ENCODE data around the gene ITGA11.
"Not testable (repeated sequence)": the region's sequence is repeated elsewhere in the genome, so short reads cannot be mapped to it uniquely, and the experiment has no call there.

Gene ITGA11

GRCh38 chr15:68425428-68426060, 6.4 kb downstream of the ITGA11 start:
- DNase-seq (ENCODE audit: low read depth): no peak

DNA sequence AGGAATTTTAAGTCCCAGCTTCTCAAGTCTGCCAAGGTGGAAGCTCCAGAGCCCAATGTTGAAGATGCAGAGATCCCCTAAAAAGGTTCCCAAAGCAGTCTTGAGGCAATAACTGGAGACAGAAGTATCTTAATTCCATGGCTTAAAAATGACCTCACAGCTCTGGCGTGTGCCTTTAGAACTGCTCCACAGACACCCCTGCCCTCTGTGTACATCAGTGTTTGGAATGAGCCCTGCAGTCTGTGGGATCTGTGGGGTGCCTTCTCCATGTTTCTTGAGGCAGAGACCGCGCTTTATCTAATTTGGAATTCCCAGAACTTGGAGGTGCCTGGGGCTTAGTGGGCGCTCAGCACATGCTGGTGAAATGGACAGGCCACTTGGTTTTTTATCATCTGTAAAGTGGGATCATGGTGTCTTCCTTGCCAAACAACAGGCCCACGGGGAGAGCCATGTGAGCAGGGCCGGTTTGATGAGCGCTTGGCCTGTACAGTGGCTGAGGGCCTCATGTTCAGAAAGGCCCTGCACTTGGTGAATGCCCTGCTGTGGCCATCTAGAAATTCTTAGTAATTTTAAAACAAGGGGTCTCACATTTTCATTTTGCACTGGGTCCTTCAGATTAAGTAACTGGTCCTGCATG, 7.1 kb downstream of the ITGA11 start:
- no peak for DNase-seq (ENCODE audit: low read depth)

GRCh38 chr15:68423359-68424296, 8.3 kb downstream of the ITGA11 start:
- no peak for DNase-seq (ENCODE audit: low read depth)

DNA sequence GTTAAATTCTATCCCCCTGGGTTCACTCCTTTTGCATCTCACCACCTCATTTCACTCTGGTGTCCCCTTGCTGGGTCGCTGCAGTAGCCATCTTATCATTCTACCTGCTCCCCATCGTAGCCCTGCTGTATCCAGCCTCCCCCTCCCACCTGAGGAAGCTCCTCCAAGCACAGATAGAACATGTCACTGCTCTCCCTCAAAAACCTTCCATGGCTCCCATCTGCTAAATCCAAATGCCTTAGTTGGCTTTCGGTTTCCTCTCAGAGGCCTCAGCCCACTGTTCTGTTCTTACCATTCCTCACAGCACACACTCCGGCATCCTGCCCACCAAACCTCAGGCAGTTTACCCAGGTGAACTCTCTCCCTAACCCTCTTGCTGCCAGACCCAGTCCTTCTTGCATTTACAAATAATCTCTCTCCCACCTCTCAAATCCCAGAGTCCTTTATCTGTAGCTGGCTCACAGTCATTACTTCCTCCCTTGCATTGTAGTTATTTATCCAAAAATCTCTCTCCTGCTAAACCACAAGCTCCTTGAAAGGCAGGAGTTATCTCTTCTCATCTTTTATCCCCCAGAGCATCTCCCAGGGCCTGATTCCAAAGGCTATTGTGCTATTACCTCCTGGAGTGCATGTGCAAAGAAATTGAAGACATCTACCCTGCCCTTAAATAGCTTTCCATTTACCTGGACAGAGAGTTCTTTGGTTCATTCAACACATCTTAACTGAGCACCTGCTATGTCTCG, 9.4 kb downstream of the ITGA11 start:
- DNase-seq (ENCODE audit: low read depth): not testable (repeated sequence)

- DNase-seq (ENCODE audit: low read depth): no peak
Observed at GRCh38 chr15:68421798-68422402, 10.1 kb downstream of the ITGA11 start.

GRCh38 chr15:68421115-68421551, 10.8 kb downstream of the ITGA11 start:
- DNase-seq (ENCODE audit: low read depth): no peak

DNA sequence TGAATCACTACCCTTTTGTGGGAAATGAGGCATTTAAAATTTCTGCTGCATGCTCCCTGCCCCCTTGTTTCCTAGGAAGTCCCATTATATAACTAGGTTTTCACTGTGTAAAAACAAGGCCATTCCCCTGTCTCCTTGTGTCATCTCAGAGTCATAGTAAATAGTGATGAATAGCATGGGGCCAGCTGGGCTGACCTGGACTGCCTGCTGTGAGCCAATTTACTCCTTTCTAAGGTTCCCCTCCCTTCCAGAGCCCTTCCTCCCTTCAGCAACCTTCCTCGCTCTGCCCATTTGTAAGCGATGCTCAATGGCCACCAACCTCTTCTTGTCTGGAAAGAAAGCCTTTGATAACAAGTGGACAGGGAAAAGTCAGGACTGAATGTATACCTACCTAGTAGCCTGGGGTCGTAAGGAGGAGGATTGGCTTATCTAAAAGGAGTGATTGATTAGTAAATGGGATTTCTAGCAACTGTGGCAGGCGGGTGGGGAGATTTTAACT, 11.7 kb downstream of the ITGA11 start:
- DNase-seq (ENCODE audit: low read depth): no peak

- no peak for DNase-seq (ENCODE audit: low read depth)
Observed at GRCh38 chr15:68419301-68420175, 12.4 kb downstream of the ITGA11 start.

DNA sequence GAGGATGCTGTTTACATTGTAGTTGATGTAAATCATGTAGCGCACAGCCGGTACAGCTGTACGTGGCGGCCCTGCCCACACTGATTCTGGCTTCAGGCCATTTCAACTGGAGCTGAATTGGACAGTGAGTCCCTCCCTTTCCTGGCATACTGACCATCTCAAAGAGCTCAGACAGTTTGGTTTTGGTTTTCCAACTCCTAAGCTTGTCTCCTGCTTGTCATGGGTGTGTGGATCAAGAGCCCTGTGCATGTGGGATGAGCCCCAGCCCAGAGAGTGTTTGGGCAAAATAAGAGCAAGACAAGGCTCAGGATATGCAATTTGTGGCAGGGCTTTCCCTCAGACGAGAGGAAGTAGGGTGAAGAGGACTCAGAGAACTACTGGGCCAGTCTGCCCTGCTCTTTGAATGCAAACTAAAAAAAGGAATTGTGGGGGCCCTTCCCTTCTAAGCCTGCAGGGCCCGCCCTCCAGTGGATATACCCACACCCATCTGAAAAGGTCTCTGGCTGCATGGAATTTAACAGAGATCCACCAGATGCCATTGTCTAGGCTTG, 13.3 kb downstream of the ITGA11 start:
- DNase-seq (ENCODE audit: low read depth): no peak

- no peak for DNase-seq (ENCODE audit: low read depth)
Observed at GRCh38 chr15:68417897-68418296, 14.1 kb downstream of the ITGA11 start.

GRCh38 chr15:68417051-68417450, 14.9 kb downstream of the ITGA11 start:
- DNase-seq (ENCODE audit: low read depth): no peak

DNA sequence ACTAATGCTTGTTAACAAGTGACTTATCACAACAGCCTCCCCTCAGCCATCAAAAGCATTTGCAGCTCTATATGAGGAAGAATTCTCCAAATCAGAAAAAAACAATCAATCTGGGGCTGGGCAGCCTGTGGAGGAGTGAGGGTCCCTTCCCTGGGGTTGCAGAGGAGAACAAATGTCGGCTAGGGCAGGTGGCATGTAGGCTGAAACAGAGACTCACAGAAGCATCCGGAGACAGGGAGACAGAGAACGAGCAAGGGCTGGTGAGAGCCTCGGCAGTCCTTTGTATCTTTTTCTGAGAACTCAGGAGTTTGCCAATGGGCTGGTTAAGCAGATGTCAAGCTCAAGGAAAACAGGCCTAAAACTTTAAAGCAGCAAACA, 15.8 kb downstream of the ITGA11 start:
- DNase-seq (ENCODE audit: low read depth): no peak

DNA sequence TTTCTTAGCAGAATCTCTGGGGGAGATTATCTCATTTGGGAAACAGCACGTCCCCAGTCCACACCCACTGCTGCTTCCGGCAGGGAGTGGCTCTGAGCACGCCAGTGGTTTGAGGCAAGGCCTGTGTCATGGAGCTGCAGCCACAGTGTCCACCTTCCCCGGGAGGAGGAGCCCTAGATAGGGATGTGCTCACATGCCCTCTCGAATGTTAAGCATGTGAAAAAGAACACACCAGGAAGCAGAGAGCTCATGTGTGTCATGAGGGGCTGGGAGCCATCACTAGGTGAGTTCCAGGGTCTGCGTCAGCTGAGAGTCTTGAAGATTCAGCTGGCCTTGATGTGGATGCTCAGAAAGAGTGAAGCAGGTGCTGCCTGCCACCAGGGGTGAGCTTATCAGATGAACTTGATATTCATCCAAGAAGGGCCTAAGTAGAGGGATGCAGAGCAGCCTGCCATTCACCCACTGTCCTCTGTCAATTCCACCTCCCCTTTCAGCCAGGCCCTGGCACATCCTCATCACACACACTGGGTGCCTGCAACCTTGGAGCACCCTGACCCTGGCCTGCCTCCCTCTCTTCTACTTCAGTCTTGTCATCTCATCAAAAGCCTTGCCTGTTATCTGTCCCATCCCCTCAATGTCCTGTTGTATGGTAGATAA, 16.3 kb downstream of the ITGA11 start:
- DNase-seq (ENCODE audit: low read depth): no peak

DNA sequence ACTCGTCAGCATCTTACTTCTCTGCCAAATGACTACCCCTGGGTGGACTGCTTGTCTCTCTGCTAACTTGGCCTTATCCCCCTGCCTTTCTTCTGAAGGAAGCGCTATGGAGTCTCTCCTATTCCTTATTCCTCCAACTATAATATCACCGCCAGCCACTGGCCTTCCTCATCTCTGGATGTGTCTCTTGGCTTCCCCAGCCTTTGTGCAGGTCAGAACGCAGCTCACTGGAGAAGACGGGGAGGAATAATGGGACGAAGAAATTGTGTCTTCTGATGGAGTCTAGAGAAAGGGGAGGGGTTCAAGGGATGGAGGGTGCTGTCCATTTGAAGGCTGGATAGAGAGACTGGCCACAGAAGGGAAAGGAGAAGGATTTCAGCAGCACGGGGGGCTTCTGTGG, 16.9 kb downstream of the ITGA11 start:
- DNase-seq (ENCODE audit: low read depth): no peak

DNA sequence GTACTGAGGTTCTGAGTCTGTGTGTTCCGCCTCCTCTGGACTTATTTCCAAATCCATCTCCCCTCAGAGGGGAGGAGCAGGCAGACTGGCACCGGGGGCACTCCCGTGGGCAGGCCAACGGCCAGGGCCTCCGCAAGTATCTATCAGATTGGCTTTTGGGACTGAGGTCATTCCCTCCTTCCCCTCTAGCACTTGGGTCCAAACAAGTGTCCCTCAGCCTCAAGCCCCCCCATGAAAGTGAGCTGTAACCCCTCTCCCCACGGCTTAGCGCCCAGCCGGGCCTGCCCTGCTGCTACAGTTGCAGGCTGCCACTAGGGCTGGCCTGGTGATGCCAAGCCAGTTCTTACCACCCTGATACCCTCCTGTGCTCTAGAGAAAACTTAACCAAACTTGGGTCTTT, 17.4 kb downstream of the ITGA11 start:
- DNase-seq (ENCODE audit: low read depth): no peak

GRCh38 chr15:68414206-68414555, 17.8 kb downstream of the ITGA11 start:
- no peak for DNase-seq (ENCODE audit: low read depth)

- no peak for DNase-seq (ENCODE audit: low read depth)
Observed at GRCh38 chr15:68413363-68414205, 18.4 kb downstream of the ITGA11 start.

- no peak for DNase-seq (ENCODE audit: low read depth)
Observed at GRCh38 chr15:68412218-68412617, 19.7 kb downstream of the ITGA11 start.

DNA sequence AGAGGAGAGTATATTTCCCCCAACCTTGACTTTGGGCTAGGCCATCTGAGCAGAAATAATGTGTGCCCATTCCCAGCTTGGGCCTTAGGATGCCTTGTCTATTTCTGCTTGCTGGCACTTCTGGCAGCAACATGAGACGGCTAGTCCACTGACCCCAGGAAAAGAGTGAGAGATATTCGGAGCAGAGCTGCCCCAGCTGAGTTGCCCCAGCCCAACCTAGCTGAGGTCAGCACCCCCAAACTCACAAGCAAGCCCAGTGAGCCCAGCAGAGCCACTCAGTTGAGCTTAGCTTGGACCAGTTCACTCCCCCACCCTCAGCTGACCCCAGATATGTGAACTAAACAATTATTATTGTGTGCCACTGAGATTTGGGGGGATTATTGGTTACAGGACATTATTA, 20.2 kb downstream of the ITGA11 start:
- no peak for DNase-seq (ENCODE audit: low read depth)

All from stimulated activated CD8-positive, alpha-beta memory T cell treated with anti-CD3 and anti-CD28 coated beads, Interleukin-4, amount 100 ng/mL, for 24 hours (primary cell).